Nephron (organoid): ENCODE measurements around the gene FBXW11.

ENCODE experiments used
- H3K27ac Mint-ChIP-seq, 3 experiments: 2 replicates each; pipeline ENCODE4 v1.8.0; 2020; ENCODE audit warnings: mixed read lengths in 3 of 3, mild to moderate bottlenecking in 2 of 3, moderate library complexity in 1 of 3
- H3K27me3 Mint-ChIP-seq: 2 replicates; pipeline ENCODE4 v1.8.0; 2021; ENCODE audit warnings: low read depth, mild to moderate bottlenecking, moderate library complexity, mixed read lengths
- H3K36me3 Mint-ChIP-seq: 2 replicates; pipeline ENCODE4 v1.8.0; 2020; ENCODE audit warnings: low read depth, mixed read lengths
- H3K4me1 Mint-ChIP-seq: 2 replicates; pipeline ENCODE4 v1.8.0; 2020; ENCODE audit warnings: mixed read lengths
- H3K4me3 Mint-ChIP-seq, 3 experiments: 2 replicates each; pipeline ENCODE4 v1.8.0; 2020; ENCODE audit warnings: mild to moderate bottlenecking in 3 of 3, mixed read lengths in 3 of 3, moderate library complexity in 2 of 3
- H3K9me3 Mint-ChIP-seq: 2 replicates; pipeline ENCODE4 v1.8.0; 2020; ENCODE audit warnings: mixed read lengths
- CTCF ChIP-seq, 3 experiments: fragments of 200-600 bp; sonication (generic); IDR thresholded peaks; one replicate each; pipeline ENCODE4 v1.5.0; 2021; ENCODE audit warnings: antibody characterized with exemption in 3 of 3; ENCODE audit not compliant: unreplicated experiment in 3 of 3

FBXW11 gene

DNA sequence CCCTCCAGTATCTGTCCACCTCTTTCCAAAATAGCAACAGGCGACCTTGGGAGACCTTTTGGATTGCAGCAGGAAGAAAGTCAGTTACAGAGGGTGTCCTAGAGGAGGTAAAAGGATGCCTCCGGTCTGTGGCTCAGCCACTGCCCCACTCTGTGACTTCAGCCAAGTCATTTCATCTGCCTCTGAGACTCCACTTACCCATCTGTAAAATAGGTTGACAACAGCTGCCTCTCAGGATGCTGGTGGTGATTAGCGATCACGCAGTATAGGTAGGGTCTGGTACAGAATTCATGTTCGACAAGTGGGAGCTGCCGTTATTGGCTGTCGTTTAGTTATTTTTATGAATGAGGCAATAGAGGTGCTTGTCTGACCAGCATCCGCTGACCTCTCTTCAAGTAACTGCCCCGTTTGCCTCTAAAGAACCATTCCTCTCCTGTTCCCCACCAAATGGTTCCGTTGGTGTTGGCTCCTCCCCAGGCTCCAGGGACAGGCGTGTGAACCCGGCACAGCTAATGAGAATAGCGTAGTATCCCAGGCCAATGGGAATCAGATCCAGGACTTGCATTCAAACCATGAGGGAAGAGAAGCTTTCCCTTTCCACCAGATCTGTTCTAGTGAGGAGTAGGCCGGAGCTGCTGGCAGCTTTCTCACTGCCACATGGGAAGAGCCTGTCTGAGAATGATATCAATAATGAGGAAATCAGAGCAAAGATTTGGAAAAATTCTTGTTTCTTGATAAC, 156.7 kb downstream of the FBXW11 start:
- peaks cover 10% of the 10 kb centered on the region for H3K36me3 Mint-ChIP-seq

DNA sequence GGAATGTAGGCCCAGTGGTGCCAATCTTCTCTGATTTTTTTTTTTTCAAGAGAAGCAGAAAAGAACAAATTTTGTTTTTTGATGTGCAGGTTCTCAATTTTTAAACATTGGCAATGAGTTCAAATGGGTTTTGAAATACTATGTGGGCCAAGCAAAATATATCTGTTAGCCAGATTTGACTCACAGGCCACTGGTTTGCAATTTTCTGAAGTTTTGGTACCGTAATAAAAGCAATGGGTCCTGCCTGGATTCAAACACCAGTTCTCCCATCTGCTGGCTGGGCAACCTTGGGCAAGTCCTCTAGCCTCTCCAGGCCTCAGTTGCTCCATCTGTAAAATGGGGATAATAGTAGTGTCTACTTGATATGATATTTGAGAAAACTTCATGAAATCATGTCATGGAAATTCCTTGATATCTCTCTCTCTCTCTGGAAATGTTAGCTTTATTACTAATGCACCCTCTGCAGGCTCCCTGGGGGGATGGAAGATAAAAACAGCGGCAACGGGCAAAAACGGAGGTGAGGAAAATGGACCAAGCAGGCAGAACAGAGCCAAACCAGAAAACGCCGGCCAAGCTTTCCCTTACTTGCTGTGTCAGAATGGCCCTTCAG, 157.4 kb downstream of the FBXW11 start:
- no peak overlapping the region for H3K4me3 Mint-ChIP-seq
- H3K27ac Mint-ChIP-seq: peak overlapping the region in 1 of 3 experiments; percentile 28
- H3K36me3 Mint-ChIP-seq: peaks cover 4% of the 10 kb centered on the region
- TF ChIP-seq CTCF (IDR thresholded peaks at IDR 0.05; ENCODE audit: unreplicated experiment in 3 of 3): no peak
- peaks cover 40% of the 10 kb centered on the region for H3K4me1 Mint-ChIP-seq
- H3K9me3 Mint-ChIP-seq: no peaks in the 10 kb centered on the region
- H3K27me3 Mint-ChIP-seq: peaks cover 7% of the 10 kb centered on the region

More for the DNA sequence above, 156.7 kb downstream of the FBXW11 start:
- H3K4me3 Mint-ChIP-seq: no peak overlapping the region
- H3K27me3 Mint-ChIP-seq: peaks cover 7% of the 10 kb centered on the region
- H3K27ac Mint-ChIP-seq: peak overlapping the region in 1 of 3 experiments; percentile 53
- H3K9me3 Mint-ChIP-seq: no peaks in the 10 kb centered on the region
- peaks cover 40% of the 10 kb centered on the region for H3K4me1 Mint-ChIP-seq
- TF ChIP-seq CTCF (IDR thresholded peaks at IDR 0.05; ENCODE audit: unreplicated experiment in 3 of 3): no peak

DNA sequence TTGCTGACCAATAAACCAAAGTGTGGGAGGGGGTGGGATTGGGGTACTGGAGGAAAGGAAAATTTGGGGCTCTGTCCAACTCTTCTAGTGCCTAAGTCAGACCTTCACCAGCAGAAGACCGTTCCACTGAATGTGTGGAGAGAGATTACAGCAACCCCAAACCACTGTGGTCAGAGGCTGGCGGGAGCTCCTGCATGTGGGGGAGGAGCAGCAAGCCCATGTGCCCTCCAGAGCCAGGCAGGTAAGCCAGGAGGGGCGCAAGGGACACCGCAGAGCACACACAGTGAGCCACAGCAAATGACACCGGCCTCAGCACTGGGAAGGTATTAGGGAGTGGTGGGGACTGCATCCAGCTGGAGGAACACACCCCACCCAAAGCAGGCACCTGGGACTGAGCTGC, 158.0 kb downstream of the FBXW11 start:
- H3K4me1 Mint-ChIP-seq: peaks cover 40% of the 10 kb centered on the region
- H3K4me3 Mint-ChIP-seq: no peak overlapping the region
- H3K9me3 Mint-ChIP-seq: no peaks in the 10 kb centered on the region
- H3K36me3 Mint-ChIP-seq: peaks cover 3% of the 10 kb centered on the region
- no peak for TF ChIP-seq CTCF (IDR thresholded peaks at IDR 0.05; ENCODE audit: unreplicated experiment in 3 of 3)
- peaks cover 7% of the 10 kb centered on the region for H3K27me3 Mint-ChIP-seq
- no peak overlapping the region for H3K27ac Mint-ChIP-seq

GRCh38 chr5:171848006-171848405, 158.4 kb downstream of the FBXW11 start:
- H3K9me3 Mint-ChIP-seq: no peaks in the 10 kb centered on the region
- no peak overlapping the region for H3K27ac Mint-ChIP-seq
- peaks cover 3% of the 10 kb centered on the region for H3K36me3 Mint-ChIP-seq
- H3K27me3 Mint-ChIP-seq: peaks cover 7% of the 10 kb centered on the region
- peaks cover 40% of the 10 kb centered on the region for H3K4me1 Mint-ChIP-seq
- no peak overlapping the region for H3K4me3 Mint-ChIP-seq
- TF ChIP-seq CTCF (IDR thresholded peaks at IDR 0.05; ENCODE audit: unreplicated experiment in 3 of 3): no peak

GRCh38 chr5:171847026-171847425, 159.4 kb downstream of the FBXW11 start:
- peaks cover 3% of the 10 kb centered on the region for H3K36me3 Mint-ChIP-seq
- peaks cover 42% of the 10 kb centered on the region for H3K4me1 Mint-ChIP-seq
- TF ChIP-seq CTCF (IDR thresholded peaks at IDR 0.05; ENCODE audit: unreplicated experiment in 3 of 3): no peak
- peaks cover 7% of the 10 kb centered on the region for H3K27me3 Mint-ChIP-seq
- H3K4me3 Mint-ChIP-seq: no peak overlapping the region
- no peaks in the 10 kb centered on the region for H3K9me3 Mint-ChIP-seq
- H3K27ac Mint-ChIP-seq: no peak overlapping the region
